ENCODE data around the gene MYO9B. TPM values are rescaled to one million over a fixed set of nuclear protein-coding genes. Genes with fewer than 3 reads are reported as not detected.

The MYO9B gene
- total and polyA plus RNA-seq, 4 donors = 44.3 to 121 (median 97.2) TPM

GRCh38 chr19:17128403-17128802 lies 52.8 kb downstream of the MYO9B start:
- H3K4me1 ChIP-seq (ENCODE audit: control insufficient read depth in 5 of 5, insufficient read depth in 5 of 5, low read length in 5 of 5) = peaks cover 0 to 11% (median 2%) of the 10 kb centered on the region in 5 donors
- no peak overlapping the region for H3K9ac ChIP-seq (ENCODE audit: insufficient read depth in 1 of 2, low read length in 2 of 2)
- H3K27me3 ChIP-seq (ENCODE audit: control insufficient read depth in 3 of 3, insufficient read depth in 3 of 3, low read length in 2 of 3) = no peaks in the 10 kb centered on the region
- no peaks in the 10 kb centered on the region for H3K9me3 ChIP-seq (ENCODE audit: control insufficient read depth in 4 of 4, insufficient read depth in 3 of 4, low read length in 3 of 4)
- ATAC-seq (ENCODE audit: insufficient read depth, low FRiP score) = no peak
- H3K36me3 ChIP-seq (ENCODE audit: control insufficient read depth in 4 of 4, insufficient read depth in 4 of 4, low read length in 4 of 4) = peaks cover 0 to 4% (median 0%) of the 10 kb centered on the region in 4 donors
- H3K27ac ChIP-seq (ENCODE audit: low read depth in 1 of 2, low read length in 1 of 2) = no peak overlapping the region
- DNase-seq = no peak
- WGBS, 2 donors = 97% methylated on average over 12 of the region's 12 CpGs
- H3K4me3 ChIP-seq = no peak overlapping the region
- no peak for TF ChIP-seq CTCF (IDR thresholded peaks at IDR 0.05; ENCODE audit: control extremely low read depth, extremely low read depth)

GRCh38 chr19:17128820-17129219 lies 53.2 kb downstream of the MYO9B start:
- Histone ChIP-seq H3K9ac (ENCODE audit: insufficient read depth in 1 of 2, low read length in 2 of 2) (no peak overlapping the region), H3K9me3 (ENCODE audit: control insufficient read depth in 4 of 4, insufficient read depth in 3 of 4, low read length in 3 of 4) (no peaks in the 10 kb centered on the region), H3K4me3 (no peak overlapping the region), H3K27ac (ENCODE audit: low read depth in 1 of 2, low read length in 1 of 2) (no peak overlapping the region), H3K4me1 (ENCODE audit: control insufficient read depth in 5 of 5, insufficient read depth in 5 of 5, low read length in 5 of 5) (peaks cover 0 to 11% (median 2%) of the 10 kb centered on the region in 5 donors), H3K36me3 (ENCODE audit: control insufficient read depth in 4 of 4, insufficient read depth in 4 of 4, low read length in 4 of 4) (peaks cover 0 to 4% (median 0%) of the 10 kb centered on the region in 4 donors), H3K27me3 (ENCODE audit: control insufficient read depth in 3 of 3, insufficient read depth in 3 of 3, low read length in 2 of 3) (no peaks in the 10 kb centered on the region)
- no peak for DNase-seq
- TF ChIP-seq CTCF (IDR thresholded peaks at IDR 0.05; ENCODE audit: control extremely low read depth, extremely low read depth) = no peak
- no peak for ATAC-seq (ENCODE audit: insufficient read depth, low FRiP score)
- WGBS, 2 donors = 94 to 97% methylated on average over 9 of the region's 9 CpGs

- Histone ChIP-seq H3K27me3 (ENCODE audit: control insufficient read depth in 3 of 3, insufficient read depth in 3 of 3, low read length in 2 of 3) (no peaks in the 10 kb centered on the region), H3K9me3 (ENCODE audit: control insufficient read depth in 4 of 4, insufficient read depth in 3 of 4, low read length in 3 of 4) (no peaks in the 10 kb centered on the region), H3K27ac (ENCODE audit: low read depth in 1 of 2, low read length in 1 of 2) (no peak overlapping the region), H3K4me3 (no peak overlapping the region), H3K9ac (ENCODE audit: insufficient read depth in 1 of 2, low read length in 2 of 2) (no peak overlapping the region), H3K36me3 (ENCODE audit: control insufficient read depth in 4 of 4, insufficient read depth in 4 of 4, low read length in 4 of 4) (peaks cover 0 to 4% (median 0%) of the 10 kb centered on the region in 4 donors), H3K4me1 (ENCODE audit: control insufficient read depth in 5 of 5, insufficient read depth in 5 of 5, low read length in 5 of 5) (peaks cover 0 to 11% (median 2%) of the 10 kb centered on the region in 5 donors)
- WGBS, 2 donors = 84 to 91% methylated on average over 12 of the region's 12 CpGs
- TF ChIP-seq CTCF (IDR thresholded peaks at IDR 0.05; ENCODE audit: control extremely low read depth, extremely low read depth) = no peak
- ATAC-seq (ENCODE audit: insufficient read depth, low FRiP score) = no peak
- DNase-seq = no peak
Observed at GRCh38 chr19:17129377-17129776, 53.8 kb downstream of the MYO9B start.
